Mononuclear cell (primary cell): ENCODE measurements around the gene COG2. TPM values are rescaled to one million over a fixed set of nuclear protein-coding genes. Genes with fewer than 3 reads are reported as not detected.

Source experiments
- H3K27me3 ChIP-seq: 2 replicates; pipeline ENCODE4 v1.6.0; 2011; ENCODE audit warnings: low read length, control low read depth; ENCODE audit not compliant: insufficient read depth
- H3K4me1 ChIP-seq: 2 replicates; pipeline ENCODE4 v1.5.1; 2011; ENCODE audit warnings: mild to moderate bottlenecking, low read length, control low read depth; ENCODE audit not compliant: insufficient read depth
- H3K4me3 ChIP-seq: 2 replicates; pipeline ENCODE4 v1.5.1; 2011; ENCODE audit warnings: mild to moderate bottlenecking, low read length, moderate library complexity
- H3K9me3 ChIP-seq: 2 replicates; pipeline ENCODE4 v1.5.1; 2011; ENCODE audit warnings: low read depth, mild to moderate bottlenecking, control low read depth, low read length
- total RNA-seq: library from RNA; depleted of rRNA; stranded (reverse); fragments of >200 nt; gene quantifications from one replicate; pipeline ENCODE4 v1.2.3, GENCODE V29; 2012

COG2 gene
- total RNA-seq, 1 donor = 18.9 TPM

DNA sequence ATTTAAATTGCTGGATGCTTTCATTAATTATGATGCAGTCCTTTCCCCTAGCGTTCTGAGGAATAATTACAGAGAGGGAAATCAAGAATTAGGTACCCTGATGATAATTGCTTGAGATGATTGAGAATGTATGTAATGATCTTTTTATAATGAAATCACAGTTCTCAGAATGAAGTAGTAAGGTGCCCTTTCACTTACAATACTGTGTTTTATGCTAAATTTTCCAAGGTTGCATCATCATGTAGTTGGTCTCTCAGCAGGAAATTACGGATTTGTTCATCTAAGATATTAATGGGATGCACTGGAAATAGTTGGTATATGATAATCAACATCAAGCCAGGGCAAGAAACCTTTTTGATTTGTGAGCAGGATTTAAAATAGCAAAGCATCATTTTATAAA lies 37.5 kb downstream of the COG2 start:
- no peak overlapping the region for H3K4me3 ChIP-seq
- no peaks in the 10 kb centered on the region for H3K9me3 ChIP-seq
- H3K27me3 ChIP-seq = no peaks in the 10 kb centered on the region
- H3K4me1 ChIP-seq = no peaks in the 10 kb centered on the region

- H3K4me1 ChIP-seq = no peaks in the 10 kb centered on the region
- no peaks in the 10 kb centered on the region for H3K27me3 ChIP-seq
- H3K4me3 ChIP-seq = no peak overlapping the region
- H3K9me3 ChIP-seq = no peaks in the 10 kb centered on the region
These were observed 38.2 kb downstream of the COG2 start for GRCh38 chr1:230680300-230681025.

GRCh38 chr1:230681599-230681998 lies 39.3 kb downstream of the COG2 start:
- H3K27me3 ChIP-seq = no peaks in the 10 kb centered on the region
- no peak overlapping the region for H3K4me3 ChIP-seq
- no peaks in the 10 kb centered on the region for H3K9me3 ChIP-seq

DNA sequence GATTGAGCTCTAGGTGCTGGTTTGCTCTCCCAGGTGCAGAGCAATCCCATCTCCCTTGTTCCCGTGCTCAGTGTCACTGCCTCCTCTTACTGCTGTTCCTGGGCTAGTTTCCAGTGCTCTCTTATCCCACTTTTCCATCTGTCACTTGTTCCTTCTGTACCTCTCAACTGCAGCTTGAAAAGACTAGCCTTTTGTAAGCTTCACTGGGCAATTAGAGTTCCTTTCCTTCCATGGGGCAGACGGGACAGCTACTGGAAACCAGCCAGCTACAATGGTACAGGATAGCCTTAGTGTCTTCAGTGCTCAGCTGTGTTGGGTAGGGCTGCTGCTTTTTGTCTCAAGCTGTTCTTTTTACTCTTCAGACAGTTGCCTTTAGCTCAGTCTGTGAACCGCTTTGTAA lies 40.0 kb downstream of the COG2 start:
- Histone ChIP-seq H3K9me3 (no peaks in the 10 kb centered on the region), H3K4me3 (no peak overlapping the region), H3K27me3 (no peaks in the 10 kb centered on the region), H3K4me1 (no peaks in the 10 kb centered on the region)

More at GRCh38 chr1:230681599-230681998, 39.3 kb downstream of the COG2 start:
- H3K4me1 ChIP-seq = no peaks in the 10 kb centered on the region

DNA sequence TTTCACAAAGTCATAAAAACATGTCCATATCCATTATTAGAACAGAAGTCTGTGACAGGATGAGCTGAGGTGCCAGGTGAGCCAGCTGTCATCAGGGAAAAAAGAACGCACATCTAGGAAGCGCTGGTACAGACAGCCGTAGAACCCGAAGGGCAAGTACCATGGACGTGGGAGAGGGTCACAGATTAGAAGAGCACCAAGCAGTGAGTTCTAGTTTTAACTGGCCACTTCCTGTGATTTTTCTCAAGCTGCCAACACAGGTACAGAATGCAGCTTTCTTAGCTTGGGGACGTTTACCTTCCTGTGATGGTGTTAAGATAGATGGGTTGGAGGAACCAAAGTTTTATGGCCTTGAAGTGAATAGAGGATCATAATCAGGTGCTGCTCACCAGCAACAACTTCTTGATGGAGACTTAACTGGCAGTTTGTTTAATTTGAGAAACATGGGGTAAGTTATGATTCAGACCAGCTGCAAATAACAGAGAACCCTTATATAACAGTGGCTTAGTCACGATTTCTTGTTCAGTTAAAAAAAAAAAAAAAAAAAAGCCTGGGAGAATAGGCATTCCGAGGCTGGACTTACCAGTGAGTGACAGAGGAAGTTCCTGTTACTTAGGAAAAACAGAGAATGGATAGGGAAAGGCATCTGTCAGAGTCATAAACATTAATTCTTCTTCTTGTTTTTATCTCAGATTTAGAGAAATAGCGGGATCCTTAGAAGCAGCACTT lies 40.8 kb downstream of the COG2 start:
- H3K4me3 ChIP-seq = no peak overlapping the region
- no peaks in the 10 kb centered on the region for H3K9me3 ChIP-seq
- H3K4me1 ChIP-seq = no peaks in the 10 kb centered on the region
- no peaks in the 10 kb centered on the region for H3K27me3 ChIP-seq

DNA sequence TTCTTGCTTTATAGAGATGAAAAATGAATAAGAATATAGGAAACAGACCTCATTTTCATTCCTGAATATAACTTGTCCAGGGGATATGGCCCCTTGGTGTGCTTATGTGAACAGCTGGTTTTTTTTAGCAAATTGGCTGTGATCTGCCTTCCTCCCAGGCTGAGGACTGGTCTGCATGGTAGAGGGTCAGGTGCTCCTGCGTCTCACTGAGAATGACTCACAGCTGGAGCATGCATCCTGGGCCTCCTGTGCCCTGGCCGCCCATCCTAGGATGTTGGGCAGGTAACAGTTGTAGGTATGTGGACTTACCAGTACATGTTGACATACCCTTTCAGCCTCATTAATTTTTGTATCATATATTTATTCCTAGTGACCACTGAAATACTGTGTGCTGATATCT lies 41.9 kb downstream of the COG2 start:
- Histone ChIP-seq H3K9me3 (no peaks in the 10 kb centered on the region), H3K4me3 (no peak overlapping the region), H3K27me3 (no peaks in the 10 kb centered on the region), H3K4me1 (no peaks in the 10 kb centered on the region)

- Histone ChIP-seq H3K4me3 (no peak overlapping the region), H3K4me1 (no peaks in the 10 kb centered on the region), H3K27me3 (no peaks in the 10 kb centered on the region), H3K9me3 (no peaks in the 10 kb centered on the region)
These were observed 42.7 kb downstream of the COG2 start for GRCh38 chr1:230684998-230685397.

GRCh38 chr1:230686747-230687146 lies 44.5 kb downstream of the COG2 start:
- Histone ChIP-seq H3K4me3 (no peak overlapping the region), H3K9me3 (no peaks in the 10 kb centered on the region), H3K4me1 (no peaks in the 10 kb centered on the region), H3K27me3 (no peaks in the 10 kb centered on the region)

GRCh38 chr1:230690101-230690500 lies 47.8 kb downstream of the COG2 start:
- H3K4me1 ChIP-seq = no peaks in the 10 kb centered on the region
- H3K27me3 ChIP-seq = no peaks in the 10 kb centered on the region
- H3K4me3 ChIP-seq = no peak overlapping the region
- no peaks in the 10 kb centered on the region for H3K9me3 ChIP-seq

GRCh38 chr1:230691615-230692014 lies 49.3 kb downstream of the COG2 start:
- Histone ChIP-seq H3K4me1 (no peaks in the 10 kb centered on the region), H3K27me3 (no peaks in the 10 kb centered on the region), H3K4me3 (no peak overlapping the region)

GRCh38 chr1:230693221-230693620 lies 50.9 kb downstream of the COG2 start:
- no peaks in the 10 kb centered on the region for H3K4me1 ChIP-seq
- no peaks in the 10 kb centered on the region for H3K9me3 ChIP-seq
- H3K4me3 ChIP-seq = no peak overlapping the region
- no peaks in the 10 kb centered on the region for H3K27me3 ChIP-seq

More at GRCh38 chr1:230691615-230692014, 49.3 kb downstream of the COG2 start:
- H3K9me3 ChIP-seq = no peaks in the 10 kb centered on the region

DNA sequence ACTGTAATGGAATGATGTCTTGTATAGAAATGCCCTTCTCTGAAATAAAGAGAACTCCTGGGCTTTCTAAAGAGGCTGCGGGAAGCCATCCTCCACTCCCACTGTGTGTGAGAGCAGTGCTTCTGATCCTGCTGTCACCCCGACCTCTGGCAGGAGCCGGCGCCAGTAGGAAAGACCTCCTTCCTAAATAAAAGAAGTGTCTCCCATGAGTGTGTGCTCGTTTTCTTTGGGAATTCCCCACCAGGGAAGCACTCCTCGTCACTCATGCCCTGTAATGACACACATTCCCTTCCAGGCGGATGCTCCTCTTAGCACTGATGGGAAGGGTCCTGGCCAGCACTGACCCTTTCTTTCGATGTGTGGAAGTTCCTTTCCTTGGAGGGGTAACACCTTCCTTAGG lies 51.5 kb downstream of the COG2 start:
- Histone ChIP-seq H3K4me1 (no peaks in the 10 kb centered on the region), H3K4me3 (no peak overlapping the region), H3K9me3 (no peaks in the 10 kb centered on the region), H3K27me3 (no peaks in the 10 kb centered on the region)

DNA sequence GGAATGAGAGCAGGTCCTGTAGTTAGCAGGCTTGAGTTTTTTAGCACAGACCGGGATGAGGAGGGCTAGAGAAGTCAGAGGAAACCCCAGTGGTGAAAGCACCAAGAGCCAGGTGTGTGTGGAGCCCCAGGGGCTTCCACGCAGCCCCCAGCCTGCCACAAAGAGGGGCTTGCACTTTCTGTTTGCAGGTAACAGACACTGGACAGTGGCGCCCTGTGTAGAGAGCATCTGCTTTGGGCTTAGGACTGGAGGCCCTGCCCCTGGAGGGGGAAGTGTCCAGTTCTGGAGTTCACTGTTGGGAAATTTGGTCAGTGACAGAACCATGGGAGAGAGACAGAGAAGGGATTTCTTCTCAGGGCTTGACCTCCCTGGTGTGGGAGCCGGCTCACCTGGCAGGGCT lies 52.2 kb downstream of the COG2 start:
- H3K27me3 ChIP-seq = no peaks in the 10 kb centered on the region
- H3K4me1 ChIP-seq = no peaks in the 10 kb centered on the region
- H3K9me3 ChIP-seq = no peaks in the 10 kb centered on the region
- no peak overlapping the region for H3K4me3 ChIP-seq

GRCh38 chr1:230694991-230695390 lies 52.7 kb downstream of the COG2 start:
- Histone ChIP-seq H3K4me1 (no peaks in the 10 kb centered on the region), H3K4me3 (no peak overlapping the region), H3K27me3 (no peaks in the 10 kb centered on the region), H3K9me3 (no peaks in the 10 kb centered on the region)

- Histone ChIP-seq H3K9me3 (no peaks in the 10 kb centered on the region), H3K4me3 (no peak overlapping the region), H3K4me1 (no peaks in the 10 kb centered on the region), H3K27me3 (no peaks in the 10 kb centered on the region)
These were observed 53.9 kb downstream of the COG2 start for GRCh38 chr1:230696218-230696617.
